ENCODE measurements around the gene ANKH. TPM values are rescaled to one million over a fixed set of nuclear protein-coding genes. Genes with fewer than 3 reads are reported as not detected.
"Not testable (repeated sequence)": the region's sequence is repeated elsewhere in the genome, so short reads cannot be mapped to it uniquely, and the experiment has no call there.

Gene ANKH
- total and polyA plus RNA-seq, 8 donors: 6.6 to 57.5 (median 10.6) TPM

DNA sequence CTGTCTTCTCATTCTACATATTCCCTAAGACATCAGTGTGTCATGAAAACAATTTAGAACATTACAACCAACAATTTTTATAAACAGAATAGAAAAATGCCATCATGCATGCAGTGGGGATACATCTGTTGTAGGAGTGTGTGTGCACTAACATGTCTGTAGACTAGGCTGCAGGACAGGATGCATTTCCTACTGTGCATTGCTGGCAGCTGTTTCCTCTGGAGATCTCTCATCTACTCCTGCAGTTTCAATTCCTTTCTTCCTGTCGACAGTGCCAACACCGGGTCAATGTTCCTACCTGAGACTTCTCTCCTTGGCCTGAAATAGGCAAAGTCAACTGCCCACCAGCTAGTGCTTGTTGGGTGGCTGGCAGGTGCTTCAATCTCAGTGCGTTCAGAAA is 69.8 kb downstream of the ANKH start:
- Histone ChIP-seq H3K36me3 (no peaks in the 10 kb centered on the region), H3K27me3 (no peaks in the 10 kb centered on the region), H3K9me3 (no peaks in the 10 kb centered on the region), H3K4me1 (no peaks in the 10 kb centered on the region), H3K4me3 (no peak overlapping the region), H3K27ac (no peak overlapping the region)
- TF ChIP-seq, protein P1, sequence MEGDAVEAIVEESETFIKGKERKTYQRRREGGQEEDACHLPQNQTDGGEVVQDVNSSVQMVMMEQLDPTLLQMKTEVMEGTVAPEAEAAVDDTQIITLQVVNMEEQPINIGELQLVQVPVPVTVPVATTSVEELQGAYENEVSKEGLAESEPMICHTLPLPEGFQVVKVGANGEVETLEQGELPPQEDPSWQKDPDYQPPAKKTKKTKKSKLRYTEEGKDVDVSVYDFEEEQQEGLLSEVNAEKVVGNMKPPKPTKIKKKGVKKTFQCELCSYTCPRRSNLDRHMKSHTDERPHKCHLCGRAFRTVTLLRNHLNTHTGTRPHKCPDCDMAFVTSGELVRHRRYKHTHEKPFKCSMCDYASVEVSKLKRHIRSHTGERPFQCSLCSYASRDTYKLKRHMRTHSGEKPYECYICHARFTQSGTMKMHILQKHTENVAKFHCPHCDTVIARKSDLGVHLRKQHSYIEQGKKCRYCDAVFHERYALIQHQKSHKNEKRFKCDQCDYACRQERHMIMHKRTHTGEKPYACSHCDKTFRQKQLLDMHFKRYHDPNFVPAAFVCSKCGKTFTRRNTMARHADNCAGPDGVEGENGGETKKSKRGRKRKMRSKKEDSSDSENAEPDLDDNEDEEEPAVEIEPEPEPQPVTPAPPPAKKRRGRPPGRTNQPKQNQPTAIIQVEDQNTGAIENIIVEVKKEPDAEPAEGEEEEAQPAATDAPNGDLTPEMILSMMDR (IDR thresholded peaks at IDR 0.05): no peak
- ATAC-seq (no peak), DNase-seq (no peak)
- intact Hi-C loops (cut with DNase I): no loop called here

DNA sequence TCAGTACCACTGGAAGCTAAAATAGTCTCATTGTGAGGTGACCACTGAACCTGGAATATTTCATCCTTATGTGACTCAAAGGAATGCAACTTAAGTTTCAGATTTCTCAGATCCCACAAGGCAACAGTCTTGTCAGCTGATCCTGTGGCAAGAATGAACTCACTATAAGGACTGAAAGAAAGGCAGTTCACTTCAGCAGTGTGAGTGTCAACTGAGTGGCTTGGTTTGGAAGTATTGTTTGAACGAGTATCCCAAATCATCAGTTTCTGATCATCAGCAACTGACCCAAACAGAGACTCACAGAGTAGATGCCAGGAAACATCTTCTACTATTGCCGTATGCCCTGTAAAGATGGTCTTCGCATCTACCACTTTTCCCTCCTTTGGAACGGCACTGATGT is 74.2 kb downstream of the ANKH start:
- ATAC-seq; H3K27me3 ChIP-seq; intact Hi-C loops (cut with DNase I); H3K27ac ChIP-seq; H3K4me3 ChIP-seq; DNase-seq; H3K4me1 ChIP-seq; H3K36me3 ChIP-seq; H3K9me3 ChIP-seq: not testable (repeated sequence)

DNA sequence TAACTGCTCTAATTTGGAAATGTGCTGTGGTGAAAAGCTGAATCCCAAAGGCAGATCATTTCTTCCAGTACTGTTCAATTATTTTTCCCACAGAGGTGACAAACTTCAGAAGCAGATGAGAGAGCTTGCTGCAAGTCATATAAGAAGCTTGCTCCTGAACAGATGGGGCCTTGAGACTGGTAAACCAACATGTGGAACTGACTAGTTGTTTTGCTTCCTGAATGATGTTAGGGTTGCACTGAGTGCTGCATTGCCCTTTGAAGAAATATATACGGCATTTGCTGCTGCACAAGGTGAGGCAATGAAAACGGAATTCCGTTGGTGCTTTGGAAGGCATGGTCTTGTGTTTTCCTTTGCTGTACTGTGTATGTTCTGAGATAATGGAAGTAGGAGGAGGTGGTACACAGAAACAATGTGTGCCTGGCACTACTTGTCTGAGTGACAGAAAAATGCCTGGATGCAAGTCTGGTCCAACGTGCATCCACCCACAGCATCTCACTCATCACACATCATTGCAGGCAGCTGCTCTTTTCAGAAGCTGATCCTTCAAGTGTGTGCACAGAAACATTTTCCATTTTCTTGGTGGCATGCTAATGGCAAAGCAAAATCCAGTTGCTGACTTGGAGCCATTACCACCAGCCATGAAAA is 76.9 kb downstream of the ANKH start:
- no peak for ATAC-seq
- Histone ChIP-seq H3K36me3 (no peaks in the 10 kb centered on the region), H3K9me3 (no peaks in the 10 kb centered on the region), H3K27me3 (no peaks in the 10 kb centered on the region), H3K27ac (no peak overlapping the region), H3K4me1 (no peaks in the 10 kb centered on the region), H3K4me3 (no peak overlapping the region)
- no peak for DNase-seq
- TF ChIP-seq, protein P1 (IDR thresholded peaks at IDR 0.05): no peak
- intact Hi-C loops (cut with DNase I): no loop called here

DNA sequence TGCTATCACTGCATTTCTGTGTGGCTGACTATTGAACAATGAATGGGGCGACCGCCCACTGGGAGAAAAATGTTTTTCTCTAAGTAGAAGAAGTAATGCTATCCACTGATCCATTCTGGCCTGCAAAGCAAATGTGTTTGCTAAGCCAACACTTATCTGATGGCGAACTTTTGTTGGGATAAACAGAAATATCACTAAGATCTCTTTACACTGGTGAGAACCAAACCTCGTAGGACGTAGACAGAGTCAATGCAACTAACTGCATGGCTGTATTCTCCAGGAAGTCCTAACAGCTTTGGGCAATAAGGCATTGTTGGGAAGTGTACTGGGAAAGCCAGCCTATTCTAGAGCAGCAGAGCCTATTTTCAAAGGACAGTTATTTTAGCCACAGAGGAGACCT is 77.7 kb downstream of the ANKH start:
- no peak overlapping the region for H3K4me3 ChIP-seq
- intact Hi-C loops (cut with DNase I): no loop called here
- no peak overlapping the region for H3K27ac ChIP-seq
- no peaks in the 10 kb centered on the region for H3K36me3 ChIP-seq
- H3K9me3 ChIP-seq: no peaks in the 10 kb centered on the region
- H3K27me3 ChIP-seq: no peaks in the 10 kb centered on the region
- DNase-seq (no peak), ATAC-seq (no peak)
- TF ChIP-seq, protein P1 (IDR thresholded peaks at IDR 0.05): no peak
- no peaks in the 10 kb centered on the region for H3K4me1 ChIP-seq

DNA sequence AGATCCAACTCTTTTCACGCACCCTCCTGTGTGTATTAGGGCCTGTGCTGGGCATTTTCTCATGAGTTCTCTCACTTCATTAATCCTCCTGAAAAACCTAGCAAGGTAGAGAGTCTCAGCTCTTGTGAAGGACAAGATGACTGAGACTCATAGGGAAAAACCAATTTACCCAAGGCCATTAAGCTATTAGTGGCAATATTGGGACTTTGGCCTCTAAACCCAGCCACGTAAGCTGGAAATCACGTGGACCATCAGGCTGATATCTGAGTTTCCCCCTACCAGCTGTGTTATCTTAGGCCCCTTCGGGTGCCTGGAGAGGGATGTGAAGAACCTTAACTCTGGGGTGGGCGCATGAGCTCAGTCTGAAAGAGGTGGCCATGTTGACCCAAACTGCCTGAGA is 80.7 kb downstream of the ANKH start:
- intact Hi-C loops (cut with DNase I): no loop called here
- Histone ChIP-seq H3K9me3 (no peaks in the 10 kb centered on the region), H3K27me3 (no peaks in the 10 kb centered on the region), H3K27ac (no peak overlapping the region), H3K36me3 (no peaks in the 10 kb centered on the region), H3K4me3 (no peak overlapping the region), H3K4me1 (no peaks in the 10 kb centered on the region)
- TF ChIP-seq, protein P1 (IDR thresholded peaks at IDR 0.05): no peak
- no peak for ATAC-seq
- DNase-seq: no peak

DNA sequence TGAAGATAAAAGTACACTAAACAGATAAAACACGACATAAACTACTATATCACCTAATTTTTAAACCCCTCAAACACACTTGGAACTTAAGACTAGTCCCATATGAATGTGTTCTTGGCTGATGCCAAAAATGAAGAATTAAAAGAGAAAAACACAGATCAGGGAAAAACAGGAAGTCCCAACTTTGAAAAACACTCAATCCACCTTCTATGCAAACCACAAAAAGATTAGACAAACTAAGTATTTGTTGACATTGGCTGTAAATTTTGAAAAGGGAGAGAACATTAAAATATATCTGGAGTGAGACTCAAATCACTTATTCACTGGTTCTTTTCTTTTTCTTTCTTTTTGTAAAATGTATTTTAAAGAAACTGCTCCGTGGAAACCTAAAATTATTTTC is 81.4 kb downstream of the ANKH start:
- H3K36me3 ChIP-seq: no peaks in the 10 kb centered on the region
- TF ChIP-seq, protein P1 (IDR thresholded peaks at IDR 0.05): no peak
- H3K27ac ChIP-seq: no peak overlapping the region
- no peaks in the 10 kb centered on the region for H3K27me3 ChIP-seq
- no peaks in the 10 kb centered on the region for H3K9me3 ChIP-seq
- intact Hi-C loops (cut with DNase I): no loop called here
- H3K4me1 ChIP-seq: no peaks in the 10 kb centered on the region
- no peak for DNase-seq
- H3K4me3 ChIP-seq: no peak overlapping the region
- no peak for ATAC-seq

All from left lung (tissue), 10 donors.